ENCODE data around the gene EMILIN3.

Gene EMILIN3

DNA sequence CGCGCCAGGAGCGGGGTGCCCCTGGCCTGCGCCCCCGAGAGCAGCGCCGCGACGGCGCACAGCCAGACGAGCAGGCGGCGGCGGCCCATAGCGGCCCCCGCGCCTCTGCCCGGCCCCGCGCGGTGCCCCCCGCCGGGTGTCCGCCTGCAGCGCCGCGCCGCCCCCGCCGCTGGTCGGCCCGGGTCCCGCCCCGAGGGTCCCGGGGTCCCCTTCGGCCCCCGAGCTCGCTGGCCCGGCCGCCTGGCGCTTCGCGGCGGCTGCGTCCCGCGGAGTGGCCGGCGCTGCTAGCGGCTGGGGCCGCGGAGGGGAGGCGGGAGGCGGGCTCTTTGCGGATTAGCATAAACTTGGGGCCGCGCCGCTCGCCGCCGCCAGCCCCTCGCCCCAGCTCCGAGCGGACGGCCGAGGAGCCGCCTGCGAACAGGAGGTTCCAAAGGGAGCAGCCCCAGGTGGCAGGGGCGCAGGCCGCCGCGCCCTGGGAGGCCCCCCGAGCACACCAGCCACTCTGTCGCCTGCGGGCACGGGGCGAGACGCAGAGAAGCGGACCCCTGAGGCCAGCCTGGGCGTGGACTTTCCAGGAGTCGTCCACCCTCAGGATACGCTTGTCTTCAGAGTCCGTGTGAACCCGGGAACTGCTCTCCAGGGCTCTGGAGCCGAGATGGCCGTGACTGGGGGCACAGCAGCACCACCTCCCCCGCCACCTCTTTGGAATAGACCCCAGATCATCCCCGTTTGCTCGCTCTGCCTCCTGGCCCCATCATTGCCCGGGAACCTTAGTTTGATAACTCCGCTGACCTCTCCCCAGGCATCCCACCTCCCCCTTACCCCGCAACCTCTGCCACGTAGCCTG is at the start of gene EMILIN3:
Gene EMILIN3, minus strand, starts transcription at position 273 of the 847 bp plus-strand sequence. Its CDS starts 184 bp downstream, at position 89.
- no peak for DNase-seq

- no peak for DNase-seq
These were observed 48.6 kb upstream of the EMILIN3 start for GRCh38 chr20:41415191-41415590.

- no peak for DNase-seq
These were observed 46.6 kb upstream of the EMILIN3 start for GRCh38 chr20:41413169-41413568.

DNA sequence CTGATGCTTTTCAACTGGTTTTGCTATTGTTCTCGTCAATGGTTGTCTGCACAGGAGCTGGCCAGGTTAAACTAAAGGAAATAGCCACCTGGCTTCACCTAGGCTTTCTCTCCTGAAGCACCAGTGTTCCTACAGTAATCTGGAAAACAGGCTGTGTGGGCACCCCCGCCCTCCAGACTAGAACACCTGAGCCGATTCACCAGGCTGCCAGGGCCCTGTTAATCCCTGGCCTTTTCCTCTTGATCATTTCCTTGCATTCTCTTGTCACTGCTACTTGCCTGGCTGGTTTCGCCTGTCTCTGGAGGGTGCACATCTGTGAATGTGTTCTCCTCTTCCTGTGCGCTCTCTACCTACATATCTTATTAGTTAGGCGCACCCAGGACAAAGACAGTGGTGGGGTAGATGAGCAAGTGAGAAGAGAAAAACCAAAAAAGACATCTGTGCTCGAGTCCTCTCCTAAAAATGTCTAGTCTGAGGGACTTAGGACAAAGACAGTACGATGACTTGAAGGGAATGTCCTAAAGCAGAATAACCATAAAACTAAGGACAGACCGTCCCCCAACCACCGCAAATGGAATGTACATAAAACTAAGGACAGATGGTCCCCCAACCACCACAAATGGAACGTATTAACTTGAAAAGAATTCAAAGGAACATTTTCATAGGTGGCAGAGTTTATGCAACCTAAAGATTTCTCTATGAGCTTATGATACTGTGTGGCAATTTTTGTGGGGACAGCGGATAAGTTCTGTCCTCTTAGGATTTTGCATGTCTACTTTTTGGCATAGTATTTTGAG is 45.9 kb upstream of the EMILIN3 start:
- DNase-seq: no peak

DNA sequence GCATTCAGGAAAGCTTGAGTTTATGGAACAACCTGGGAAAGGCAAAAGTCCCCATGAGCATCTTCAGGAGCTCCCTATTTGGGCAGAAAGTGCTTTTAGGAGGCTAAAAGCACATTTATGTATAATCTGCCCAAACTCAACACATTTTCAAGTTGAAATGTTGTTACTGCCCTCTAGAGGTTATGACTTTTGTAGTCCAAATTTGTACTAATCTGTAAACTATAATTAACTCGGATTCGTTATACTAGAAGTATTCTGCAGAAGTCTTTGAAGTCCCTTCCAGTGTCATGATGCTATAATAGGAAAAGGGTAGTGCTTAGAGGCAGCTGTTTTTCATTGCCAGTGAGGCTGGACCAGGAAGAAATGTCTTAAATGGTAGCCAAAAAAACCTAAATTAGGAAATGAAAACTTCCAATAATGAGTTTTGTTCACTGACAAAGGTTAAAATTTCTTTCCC is 44.8 kb upstream of the EMILIN3 start:
- DNase-seq: no peak

DNA sequence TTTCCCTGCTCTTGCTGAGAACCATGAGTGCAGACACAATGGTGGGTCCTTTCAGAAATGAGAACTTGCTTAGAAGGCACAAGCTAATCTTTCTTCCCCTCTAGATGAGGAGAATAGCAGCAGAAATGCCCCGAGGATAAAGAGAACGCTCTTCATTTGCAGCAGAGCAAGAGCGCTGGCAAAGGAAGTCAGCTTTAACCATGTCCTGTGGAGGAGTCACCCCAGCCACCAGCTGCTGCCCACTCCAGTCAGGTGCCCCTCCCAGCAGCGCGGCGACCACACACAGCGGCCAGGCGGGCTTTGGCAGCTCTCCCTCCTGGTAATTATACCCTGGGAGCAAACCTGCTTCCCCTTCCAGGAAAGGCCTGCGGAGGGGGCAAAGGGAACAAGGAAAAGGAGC is 42.4 kb upstream of the EMILIN3 start:
- DNase-seq: no peak

DNA sequence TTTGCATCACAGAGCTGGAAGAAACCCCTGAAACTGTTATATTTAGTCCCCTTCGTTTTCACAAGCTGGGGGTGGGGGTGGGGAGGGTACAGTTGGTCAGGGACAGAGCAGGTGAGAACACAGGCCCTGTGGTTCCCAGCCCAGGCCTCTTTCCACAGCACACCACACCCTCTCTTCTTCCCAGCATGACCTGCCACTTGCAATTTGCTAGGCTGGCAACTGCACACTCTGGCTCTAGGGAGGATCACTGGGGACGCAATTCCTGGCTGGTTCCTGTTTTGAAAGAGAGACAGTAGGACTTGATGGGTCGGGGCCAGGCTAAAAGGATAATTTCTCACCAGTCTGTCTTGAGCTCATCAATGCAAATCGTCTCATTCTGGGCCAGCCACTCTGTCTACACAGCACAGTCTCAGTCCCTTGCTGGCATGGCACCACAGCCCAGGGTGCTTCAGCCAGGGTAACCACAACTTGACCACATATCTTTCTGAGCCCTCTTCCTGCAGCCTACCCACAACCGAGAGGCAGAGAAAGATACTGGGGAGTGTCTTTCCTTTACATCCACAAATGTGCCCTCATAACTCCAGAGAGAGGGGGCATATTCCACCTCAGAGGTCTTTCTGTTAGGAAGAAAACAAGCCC is 41.7 kb upstream of the EMILIN3 start:
- DNase-seq: no peak

DNA sequence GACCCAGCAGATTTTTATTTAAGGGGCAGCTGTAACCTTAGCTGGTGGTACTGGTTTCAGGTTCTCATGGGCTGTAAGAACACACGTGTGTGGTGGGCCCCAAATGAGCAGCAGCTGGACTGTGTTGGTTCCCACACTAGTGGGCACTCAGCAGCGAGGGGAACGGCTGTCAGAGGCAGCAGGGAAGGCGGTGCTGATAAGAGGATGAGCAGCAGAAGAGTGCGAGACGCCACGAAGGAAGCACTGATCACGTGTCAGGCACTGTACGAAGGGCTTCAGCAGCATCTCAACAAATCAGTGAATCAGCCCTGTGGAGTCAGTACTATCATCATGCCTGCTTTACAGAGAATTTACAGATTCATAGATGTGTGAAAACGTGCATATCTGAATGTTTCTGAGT is 41.0 kb upstream of the EMILIN3 start:
- no peak for DNase-seq

DNA sequence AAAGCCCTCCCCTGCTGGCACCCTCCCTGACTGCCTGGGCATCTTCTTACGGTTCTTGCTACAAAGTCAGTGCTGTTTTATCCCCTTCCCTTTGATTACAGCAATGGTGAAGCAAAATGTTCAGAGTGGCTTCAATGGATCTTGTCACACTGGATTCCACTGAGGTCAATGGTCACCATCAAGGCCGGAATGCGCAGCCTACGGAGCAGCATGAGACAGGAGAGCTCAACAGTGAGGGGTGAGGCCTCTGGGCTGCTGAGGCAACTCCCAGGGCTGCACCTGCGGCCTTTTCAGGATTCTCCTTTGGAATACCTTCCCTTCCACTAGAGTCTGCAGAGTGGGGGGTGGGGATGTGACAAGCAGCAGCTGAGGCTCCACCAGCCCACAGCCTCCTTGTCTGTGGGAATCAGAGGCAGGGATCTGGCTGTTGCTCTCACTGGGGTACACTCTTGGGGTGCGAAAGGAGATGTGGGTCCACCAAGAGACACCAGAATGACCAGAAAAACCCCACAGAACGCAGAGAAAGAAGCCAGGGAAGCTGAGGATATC is 40.4 kb upstream of the EMILIN3 start:
- DNase-seq: no peak

GRCh38 chr20:41406353-41406752 is 39.7 kb upstream of the EMILIN3 start:
- DNase-seq: no peak

GRCh38 chr20:41405436-41405835 is 38.8 kb upstream of the EMILIN3 start:
- no peak for DNase-seq

GRCh38 chr20:41403604-41404003 is 37.0 kb upstream of the EMILIN3 start:
- no peak for DNase-seq

DNA sequence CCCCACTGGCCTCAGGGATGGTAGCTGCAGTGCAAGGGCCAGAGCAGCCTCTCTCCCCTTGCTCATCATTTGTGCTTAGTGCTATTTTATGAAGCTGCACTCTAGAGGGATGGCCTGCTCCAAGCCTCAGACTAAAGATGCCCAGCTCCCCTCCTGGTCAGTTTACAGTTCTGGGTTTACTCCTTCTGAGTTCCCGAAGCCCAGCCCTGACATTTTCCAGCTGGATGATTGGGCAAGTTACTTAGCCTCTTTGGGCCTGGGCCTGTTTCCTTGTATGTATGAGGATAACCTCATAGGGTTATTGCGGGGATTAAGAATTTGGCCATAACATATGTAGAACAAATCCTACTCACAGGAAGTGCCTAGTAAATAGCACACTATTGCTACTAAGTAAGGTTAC is 31.8 kb upstream of the EMILIN3 start:
- DNase-seq: no peak

DNA sequence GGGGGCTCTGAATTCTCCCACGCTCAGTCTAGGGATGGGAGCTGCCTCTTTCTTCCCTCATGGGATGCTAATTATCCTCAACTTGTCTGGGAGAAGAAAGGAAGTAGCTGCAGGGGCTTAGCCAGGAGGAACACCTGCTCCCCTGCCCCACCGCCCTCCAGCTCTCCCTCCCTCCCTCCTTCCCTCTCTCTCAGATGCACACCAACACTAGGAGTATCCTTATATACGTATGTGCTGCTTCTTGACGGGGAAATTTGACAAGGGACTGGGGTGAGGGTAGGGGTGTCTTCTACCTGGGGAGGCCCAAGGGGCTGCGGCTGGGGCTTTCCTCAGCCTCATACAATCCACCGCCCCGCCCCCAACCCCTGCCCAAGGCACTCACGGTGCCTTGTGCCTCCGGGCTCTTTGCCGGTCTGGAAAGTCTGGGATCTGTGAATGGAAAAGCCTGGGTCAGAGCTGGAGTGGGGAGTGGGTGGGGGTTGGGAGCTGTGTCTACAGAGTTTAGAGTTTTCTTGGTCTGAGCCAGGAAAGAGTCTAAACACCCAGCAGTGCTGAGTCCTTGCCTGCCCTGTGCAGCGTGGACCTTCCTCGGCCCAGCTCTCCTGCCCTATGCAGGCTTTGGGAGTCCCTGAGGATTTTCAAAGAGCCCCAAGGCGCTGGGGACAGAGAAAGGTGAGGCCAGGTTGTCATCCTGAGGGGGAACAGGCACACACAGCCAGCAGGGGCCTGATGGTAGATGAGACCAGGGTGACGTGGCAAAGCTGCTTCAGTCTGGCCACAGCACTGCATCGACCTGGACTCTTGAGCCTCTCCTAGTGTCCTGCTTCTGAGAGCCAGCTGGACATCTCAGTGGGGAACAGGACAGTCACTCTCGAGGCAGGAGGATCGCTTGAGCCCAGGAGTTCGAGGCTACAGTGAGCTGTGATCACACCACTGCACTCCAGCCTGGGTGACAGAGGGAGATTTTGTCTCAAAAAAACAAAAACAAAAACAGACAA is 29.3 kb upstream of the EMILIN3 start:
- DNase-seq: no peak

DNA sequence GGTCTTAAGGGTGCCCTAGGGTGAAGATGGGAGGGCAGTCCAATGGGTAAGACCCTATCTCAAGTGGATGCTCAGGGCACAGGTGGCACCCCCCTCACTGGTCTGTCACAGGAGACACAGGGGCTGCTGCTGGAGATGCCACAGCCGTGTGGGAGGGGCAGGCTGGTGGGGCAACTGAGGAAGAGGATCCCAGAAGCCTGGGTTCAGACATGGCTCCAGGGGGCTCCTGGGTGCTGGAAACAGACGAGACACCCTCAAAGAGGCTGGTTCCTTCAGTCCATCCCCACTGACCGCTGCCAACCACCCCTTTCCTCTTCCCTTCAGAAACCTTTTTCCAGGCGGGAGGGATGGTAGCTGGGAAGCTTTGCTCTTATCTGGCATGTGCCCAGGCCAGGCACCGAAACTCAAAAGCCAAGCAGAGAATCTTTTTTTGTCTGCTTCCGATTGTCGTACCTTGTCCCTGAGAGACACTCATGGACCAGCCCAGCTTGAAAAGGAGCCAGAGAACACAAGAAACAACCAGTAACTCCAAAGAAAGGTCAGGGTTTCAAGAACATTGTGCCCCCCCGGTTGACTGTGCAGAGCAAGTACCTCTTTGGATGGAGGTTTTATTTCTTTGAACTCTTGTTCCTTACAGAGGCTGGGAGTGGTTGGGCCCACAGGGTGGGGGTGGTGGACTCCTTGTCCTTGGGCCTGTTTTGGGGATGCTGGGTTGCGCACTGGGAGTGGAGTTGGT is 28.5 kb upstream of the EMILIN3 start:
- DNase-seq: no peak

GRCh38 chr20:41394081-41394480 is 27.5 kb upstream of the EMILIN3 start:
- DNase-seq: no peak

- no peak for DNase-seq
These were observed 27.1 kb upstream of the EMILIN3 start for GRCh38 chr20:41393705-41394066.

DNA sequence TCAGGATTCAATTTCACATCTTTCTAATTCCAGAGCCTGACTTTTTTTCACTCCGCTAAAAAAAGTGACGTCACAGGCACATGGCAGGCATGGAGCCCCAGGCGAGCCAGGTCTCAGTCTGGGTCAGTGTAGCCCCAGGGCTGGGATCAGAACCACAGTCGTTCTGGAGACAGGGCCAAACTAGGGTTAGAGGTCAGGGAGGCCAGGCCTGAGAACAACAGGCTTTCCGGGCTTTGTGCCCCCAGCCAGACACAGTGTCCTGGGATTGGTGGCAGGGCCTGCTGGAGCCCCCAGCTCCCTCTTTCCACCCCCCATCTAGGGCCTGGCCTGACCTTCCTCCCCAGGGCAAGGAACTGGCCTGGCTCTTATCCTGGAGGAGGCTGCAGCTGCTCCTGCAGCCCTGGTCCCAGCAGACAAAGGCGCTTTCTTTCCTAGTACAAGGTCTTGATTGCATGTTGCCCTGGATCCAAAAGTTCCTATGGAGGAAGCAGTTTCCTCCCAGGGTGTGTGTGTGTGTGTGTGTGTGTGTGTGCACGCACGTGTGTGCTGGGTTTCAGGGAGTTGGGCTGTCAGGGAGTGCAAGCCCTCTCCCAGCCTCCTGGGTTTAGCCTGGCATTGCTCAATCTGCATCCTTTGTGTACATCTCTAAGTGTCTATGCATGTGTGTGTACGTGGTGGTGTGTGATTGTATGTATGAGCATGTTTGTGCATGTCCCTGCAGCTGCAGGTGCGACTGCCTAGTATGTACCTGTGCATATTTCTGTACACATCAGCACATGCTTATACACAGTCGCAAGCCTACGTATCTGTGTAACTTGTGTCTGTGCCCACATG is 26.5 kb upstream of the EMILIN3 start:
- no peak for DNase-seq

GRCh38 chr20:41392295-41392694 is 25.7 kb upstream of the EMILIN3 start:
- no peak for DNase-seq

DNA sequence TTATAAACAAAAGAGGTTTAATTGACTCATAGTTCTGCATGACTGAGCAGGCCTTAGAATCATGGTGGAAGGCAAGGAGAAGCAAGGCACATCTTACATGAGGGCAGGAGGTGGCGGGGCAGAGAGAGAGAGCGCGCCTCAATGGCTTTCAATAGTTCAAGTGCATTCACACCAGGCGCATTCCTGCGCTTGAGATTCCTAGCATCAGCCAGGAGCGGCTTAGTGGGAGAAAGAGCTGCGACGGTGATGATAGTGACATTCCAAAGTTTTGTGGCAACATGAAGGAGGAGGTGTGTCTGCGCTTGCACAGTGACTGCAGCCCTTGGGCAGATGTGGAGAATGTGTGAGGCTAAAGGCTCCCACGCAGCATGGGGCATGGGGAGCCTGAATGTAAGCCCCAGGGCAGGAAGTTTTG is 25.0 kb upstream of the EMILIN3 start:
- no peak for DNase-seq

All from GOT3 (cell line).